ENCODE measurements around the gene TNFRSF1A.

The TNFRSF1A gene

GRCh38 chr12:6372403-6373003 lies 30.6 kb upstream of the TNFRSF1A start:
- no peaks in the 10 kb centered on the region for H3K27me3 ChIP-seq (ENCODE audit: control insufficient read depth in 1 of 2, insufficient read depth in 2 of 2, low read length in 2 of 2)
- no peaks in the 10 kb centered on the region for H3K36me3 ChIP-seq (ENCODE audit: insufficient read depth, low read length)
- H3K9ac ChIP-seq (ENCODE audit: low read length) = no peak overlapping the region
- H3K4me1 ChIP-seq (ENCODE audit: insufficient read depth, low read length) = peaks cover 37% of the 10 kb centered on the region
- peak overlapping the region; percentile 29 for H3K27ac ChIP-seq (ENCODE audit: low read depth, low read length)
- no peaks in the 10 kb centered on the region for H3K9me3 ChIP-seq (ENCODE audit: low read length)
- H3K4me3 ChIP-seq (ENCODE audit: low read depth in 1 of 2, low read length in 2 of 2) = no peak overlapping the region

- Histone ChIP-seq H3K9me3 (ENCODE audit: low read length) (no peaks in the 10 kb centered on the region), H3K9ac (ENCODE audit: low read length) (no peak overlapping the region), H3K27me3 (ENCODE audit: control insufficient read depth in 1 of 2, insufficient read depth in 2 of 2, low read length in 2 of 2) (no peaks in the 10 kb centered on the region), H3K4me1 (ENCODE audit: insufficient read depth, low read length) (peaks cover 24% of the 10 kb centered on the region), H3K4me3 (ENCODE audit: low read depth in 1 of 2, low read length in 2 of 2) (no peak overlapping the region), H3K27ac (ENCODE audit: low read depth, low read length) (no peak overlapping the region), H3K36me3 (ENCODE audit: insufficient read depth, low read length) (no peaks in the 10 kb centered on the region)
These were observed 29.3 kb upstream of the TNFRSF1A start for GRCh38 chr12:6370994-6371754.

- H3K4me1 ChIP-seq (ENCODE audit: insufficient read depth, low read length) = peaks cover 17% of the 10 kb centered on the region
- H3K27me3 ChIP-seq (ENCODE audit: control insufficient read depth in 1 of 2, insufficient read depth in 2 of 2, low read length in 2 of 2) = no peaks in the 10 kb centered on the region
- no peak overlapping the region for H3K27ac ChIP-seq (ENCODE audit: low read depth, low read length)
- H3K9ac ChIP-seq (ENCODE audit: low read length) = no peak overlapping the region
- H3K4me3 ChIP-seq (ENCODE audit: low read depth in 1 of 2, low read length in 2 of 2) = no peak overlapping the region
- no peaks in the 10 kb centered on the region for H3K9me3 ChIP-seq (ENCODE audit: low read length)
- no peaks in the 10 kb centered on the region for H3K36me3 ChIP-seq (ENCODE audit: insufficient read depth, low read length)
These were observed 28.7 kb upstream of the TNFRSF1A start for GRCh38 chr12:6370576-6370935.

- Histone ChIP-seq H3K36me3 (ENCODE audit: insufficient read depth, low read length) (no peaks in the 10 kb centered on the region), H3K27ac (ENCODE audit: low read depth, low read length) (no peak overlapping the region), H3K4me3 (ENCODE audit: low read depth in 1 of 2, low read length in 2 of 2) (no peak overlapping the region), H3K4me1 (ENCODE audit: insufficient read depth, low read length) (peaks cover 15% of the 10 kb centered on the region), H3K9ac (ENCODE audit: low read length) (no peak overlapping the region), H3K9me3 (ENCODE audit: low read length) (no peaks in the 10 kb centered on the region), H3K27me3 (ENCODE audit: control insufficient read depth in 1 of 2, insufficient read depth in 2 of 2, low read length in 2 of 2) (no peaks in the 10 kb centered on the region)
These were observed 28.2 kb upstream of the TNFRSF1A start for GRCh38 chr12:6369916-6370575.

- Histone ChIP-seq H3K4me1 (ENCODE audit: insufficient read depth, low read length) (peaks cover 17% of the 10 kb centered on the region), H3K27ac (ENCODE audit: low read depth, low read length) (no peak overlapping the region), H3K9ac (ENCODE audit: low read length) (no peak overlapping the region)
These were observed 27.1 kb upstream of the TNFRSF1A start for GRCh38 chr12:6368906-6369525.

GRCh38 chr12:6367969-6368892 lies 26.4 kb upstream of the TNFRSF1A start:
- H3K9me3 ChIP-seq (ENCODE audit: low read length) = no peaks in the 10 kb centered on the region
- H3K4me3 ChIP-seq (ENCODE audit: low read depth in 1 of 2, low read length in 2 of 2) = no peak overlapping the region
- no peaks in the 10 kb centered on the region for H3K27me3 ChIP-seq (ENCODE audit: control insufficient read depth in 1 of 2, insufficient read depth in 2 of 2, low read length in 2 of 2)
- no peak overlapping the region for H3K9ac ChIP-seq (ENCODE audit: low read length)
- H3K36me3 ChIP-seq (ENCODE audit: insufficient read depth, low read length) = no peaks in the 10 kb centered on the region
- H3K4me1 ChIP-seq (ENCODE audit: insufficient read depth, low read length) = peaks cover 19% of the 10 kb centered on the region
- no peak overlapping the region for H3K27ac ChIP-seq (ENCODE audit: low read depth, low read length)

More at GRCh38 chr12:6368906-6369525, 27.1 kb upstream of the TNFRSF1A start:
- H3K36me3 ChIP-seq (ENCODE audit: insufficient read depth, low read length) = no peaks in the 10 kb centered on the region
- no peaks in the 10 kb centered on the region for H3K27me3 ChIP-seq (ENCODE audit: control insufficient read depth in 1 of 2, insufficient read depth in 2 of 2, low read length in 2 of 2)
- no peak overlapping the region for H3K4me3 ChIP-seq (ENCODE audit: low read depth in 1 of 2, low read length in 2 of 2)
- H3K9me3 ChIP-seq (ENCODE audit: low read length) = no peaks in the 10 kb centered on the region

- Histone ChIP-seq H3K36me3 (ENCODE audit: insufficient read depth, low read length) (no peaks in the 10 kb centered on the region), H3K9me3 (ENCODE audit: low read length) (no peaks in the 10 kb centered on the region), H3K4me1 (ENCODE audit: insufficient read depth, low read length) (peaks cover 16% of the 10 kb centered on the region), H3K27me3 (ENCODE audit: control insufficient read depth in 1 of 2, insufficient read depth in 2 of 2, low read length in 2 of 2) (no peaks in the 10 kb centered on the region), H3K4me3 (ENCODE audit: low read depth in 1 of 2, low read length in 2 of 2) (no peak overlapping the region), H3K27ac (ENCODE audit: low read depth, low read length) (no peak overlapping the region), H3K9ac (ENCODE audit: low read length) (no peak overlapping the region)
These were observed 25.4 kb upstream of the TNFRSF1A start for GRCh38 chr12:6367065-6367968.

- Histone ChIP-seq H3K4me1 (ENCODE audit: insufficient read depth, low read length) (peaks cover 27% of the 10 kb centered on the region), H3K9me3 (ENCODE audit: low read length) (no peaks in the 10 kb centered on the region), H3K36me3 (ENCODE audit: insufficient read depth, low read length) (no peaks in the 10 kb centered on the region), H3K4me3 (ENCODE audit: low read depth in 1 of 2, low read length in 2 of 2) (peak overlapping the region; percentile 77 to 80), H3K9ac (ENCODE audit: low read length) (peak overlapping the region; percentile 86), H3K27me3 (ENCODE audit: control insufficient read depth in 1 of 2, insufficient read depth in 2 of 2, low read length in 2 of 2) (no peaks in the 10 kb centered on the region), H3K27ac (ENCODE audit: low read depth, low read length) (peak overlapping the region; percentile 95)
These were observed 22.1 kb upstream of the TNFRSF1A start for GRCh38 chr12:6364044-6364374.

- H3K27ac ChIP-seq (ENCODE audit: low read depth, low read length) = peak overlapping the region; percentile 95
- H3K36me3 ChIP-seq (ENCODE audit: insufficient read depth, low read length) = no peaks in the 10 kb centered on the region
- H3K9me3 ChIP-seq (ENCODE audit: low read length) = no peaks in the 10 kb centered on the region
- peak overlapping the region; percentile 86 for H3K9ac ChIP-seq (ENCODE audit: low read length)
- H3K4me1 ChIP-seq (ENCODE audit: insufficient read depth, low read length) = peaks cover 24% of the 10 kb centered on the region
- peak overlapping the region; percentile 77 to 80 for H3K4me3 ChIP-seq (ENCODE audit: low read depth in 1 of 2, low read length in 2 of 2)
- no peaks in the 10 kb centered on the region for H3K27me3 ChIP-seq (ENCODE audit: control insufficient read depth in 1 of 2, insufficient read depth in 2 of 2, low read length in 2 of 2)
These were observed 21.6 kb upstream of the TNFRSF1A start for GRCh38 chr12:6363330-6364043.

- Histone ChIP-seq H3K9me3 (ENCODE audit: low read length) (no peaks in the 10 kb centered on the region), H3K9ac (ENCODE audit: low read length) (no peak overlapping the region), H3K4me1 (ENCODE audit: insufficient read depth, low read length) (peaks cover 21% of the 10 kb centered on the region), H3K36me3 (ENCODE audit: insufficient read depth, low read length) (no peaks in the 10 kb centered on the region), H3K27ac (ENCODE audit: low read depth, low read length) (peak overlapping the region; percentile 95), H3K27me3 (ENCODE audit: control insufficient read depth in 1 of 2, insufficient read depth in 2 of 2, low read length in 2 of 2) (no peaks in the 10 kb centered on the region), H3K4me3 (ENCODE audit: low read depth in 1 of 2, low read length in 2 of 2) (peak overlapping the region in 1 of 2 donors; percentile 80)
These were observed 21.1 kb upstream of the TNFRSF1A start for GRCh38 chr12:6363010-6363329.

Measured in muscle layer of colon (tissue), 2 donors.